Endothelial cell of umbilical vein (primary cell): ENCODE results near the gene TPT1. TPM values are rescaled to one million over a fixed set of nuclear protein-coding genes. Genes with fewer than 3 reads are reported as not detected.

Experiments
- BruUV-seq: library from RNA; stranded (reverse); fragments of 400-500 nt; replicated peaks from 2 replicates; lab custom pipeline; 2021; lab: Mats Ljungman, UMichigan
- CTCF ChIA-PET: fragments of 300-600, 350-600 bp; sonication (Branson Sonifier 250); formaldehyde crosslinking; loops from one replicate; lab custom pipeline; 2021; ENCODE audit warnings: antibody characterized with exemption, inconsistent platforms; lab: Charles Lee
- POLR2A ChIA-PET: fragments of 300-600, 350-600 bp; sonication (Branson Sonifier 250); formaldehyde crosslinking; loops from one replicate; lab custom pipeline; 2021; ENCODE audit warnings: antibody characterized with exemption, inconsistent platforms; lab: Charles Lee
- DNase-seq: peaks from one replicate; pipeline ENCODE4 v3.0.0-alpha.2; 2011; ENCODE audit warnings: low read depth, low spot score
- FAIRE-seq: peaks from 2 replicates; lab custom pipeline; 2011; peaks lifted over from hg19 to GRCh38; lab: Jason Lieb, UNC
- H2AFZ ChIP-seq: 2 replicates; pipeline ENCODE4 v1.6.0; 2012; ENCODE audit warnings: low read depth, low read length, control low read depth, inconsistent platforms
- H3K27ac ChIP-seq: 2 replicates; pipeline ENCODE4 v1.5.1; 2011; ENCODE audit warnings: low read depth, mild to moderate bottlenecking, control low read depth, low read length, moderate library complexity; ENCODE audit not compliant: insufficient read depth
- H3K27me3 ChIP-seq, 2 experiments: 2 replicates each; pipeline versions ENCODE4 v1.6.0 to v1.6.1; 2011; ENCODE audit warnings: low read length in 2 of 2, mixed read lengths in 1 of 2; ENCODE audit not compliant: control insufficient read depth in 2 of 2, insufficient read depth in 2 of 2
- H3K36me3 ChIP-seq, 2 experiments: 2 replicates in 1 of 2; 3 replicates in 1 of 2; pipeline ENCODE4 v1.5.1; 2011; ENCODE audit warnings: low read length in 2 of 2, mild to moderate bottlenecking in 1 of 2, moderate library complexity in 1 of 2; ENCODE audit not compliant: control insufficient read depth in 2 of 2, insufficient read depth in 2 of 2; ENCODE audit errors: extremely low read depth in 1 of 2
- H3K4me1 ChIP-seq: 3 replicates; pipeline ENCODE4 v1.5.1; 2011; ENCODE audit warnings: mild to moderate bottlenecking, low read length; ENCODE audit not compliant: control insufficient read depth, insufficient read depth; ENCODE audit errors: extremely low read depth
- H3K4me2 ChIP-seq: 2 replicates; pipeline ENCODE4 v1.6.1; 2011; ENCODE audit warnings: low read length, control low read depth, mixed read lengths; ENCODE audit not compliant: insufficient read depth
- H3K4me3 ChIP-seq, 3 experiments: fragments of 200-600 bp in 1 of 3; sonication (generic), shearing (Covaris generic) in 1 of 3; replicated peaks in 1 of 3; 2 replicates each; pipeline ENCODE4 v1.5.1; 2011 to 2016; ENCODE audit warnings: control low read depth in 3 of 3, low read length in 3 of 3, mild to moderate bottlenecking in 2 of 3, inconsistent platforms in 1 of 3, low read depth in 1 of 3, moderate library complexity in 1 of 3; ENCODE audit not compliant: insufficient read depth in 1 of 3
- H3K79me2 ChIP-seq: 2 replicates; pipeline ENCODE4 v1.6.0; 2012; ENCODE audit warnings: low read length, inconsistent platforms; ENCODE audit not compliant: control insufficient read depth, insufficient read depth
- H3K9ac ChIP-seq: replicated peaks from 2 replicates; pipeline ENCODE3; 2011; ENCODE audit warnings: low read length, control low read depth; ENCODE audit not compliant: insufficient read depth; ENCODE audit errors: extremely low read depth
- H3K9me1 ChIP-seq: replicated peaks from 3 replicates; pipeline ENCODE4 v1.6.0; 2011; ENCODE audit warnings: mild to moderate bottlenecking, low read length; ENCODE audit not compliant: control insufficient read depth, insufficient read depth; ENCODE audit errors: extremely low read depth
- H3K9me3 ChIP-seq: replicated peaks from 2 replicates; pipeline ENCODE4 v1.5.1; 2012; ENCODE audit warnings: low read length, inconsistent platforms; ENCODE audit not compliant: control insufficient read depth, insufficient read depth
- H4K20me1 ChIP-seq: replicated peaks from 2 replicates; pipeline ENCODE3; 2011; ENCODE audit warnings: mild to moderate bottlenecking, low read length; ENCODE audit not compliant: control insufficient read depth, insufficient read depth; ENCODE audit errors: extremely low read depth
- EZH2 ChIP-seq: IDR thresholded peaks from 2 replicates; pipeline ENCODE4 v1.6.1; 2012; ENCODE audit warnings: borderline replicate concordance, low read depth, mild to moderate bottlenecking, moderate library complexity, low read length, inconsistent platforms; ENCODE audit not compliant: severe bottlenecking
- FOS ChIP-seq: IDR thresholded peaks from 2 replicates; pipeline ENCODE4 v1.6.1; 2011; ENCODE audit warnings: mild to moderate bottlenecking, low read length, moderate library complexity, borderline replicate concordance; ENCODE audit not compliant: insufficient read depth
- GATA2 ChIP-seq: IDR thresholded peaks from 2 replicates; pipeline ENCODE4 v1.7.0; 2011; ENCODE audit warnings: low read depth, mild to moderate bottlenecking, moderate library complexity, mixed read lengths, low read length; ENCODE audit not compliant: insufficient read length, insufficient read depth
- JUN ChIP-seq: IDR thresholded peaks from 2 replicates; pipeline ENCODE4 v1.6.1; 2011; ENCODE audit warnings: borderline replicate concordance, low read depth; ENCODE audit not compliant: insufficient read length, insufficient read depth
- MYC ChIP-seq: IDR thresholded peaks from one replicate; pipeline ENCODE4 v1.6.1; 2011; ENCODE audit warnings: mild to moderate bottlenecking, low read depth, low read length
- POLR2A ChIP-seq: IDR thresholded peaks from 2 replicates; pipeline ENCODE4 v1.6.1; 2012; ENCODE audit warnings: low read depth, mild to moderate bottlenecking, control low read depth, low read length
- POLR2AphosphoS5 ChIP-seq: IDR thresholded peaks from 2 replicates; pipeline ENCODE4 v1.6.1; 2012; ENCODE audit warnings: low read depth, mild to moderate bottlenecking, control low read depth, low read length, moderate library complexity; ENCODE audit not compliant: insufficient read depth
- dilution Hi-C: fragments of 300-500 bp; cut with MboI; formaldehyde crosslinking; loops from one replicate; pipeline ENCODE4 v1.15.0; 2019; ENCODE audit warnings: low sequenced_read_pairs; ENCODE audit not compliant: extremely low pct_ligation_motif_present
- intact Hi-C: fragments of 100-400 bp; cut with micrococcal nuclease; formaldehyde crosslinking; loops from one replicate; pipeline ENCODE4 v1.10.0; 2022
- polyA plus RNA-seq, 4 experiments: library from polyadenylated mRNA; depleted of rRNA in 3 of 4; stranded (reverse) in 3 of 4; unstranded in 1 of 4; fragments of >200 nt; gene quantifications; 2 replicates each; pipeline versions ENCODE4 v1.2.1 to v1.2.3, GENCODE V29; 2011 to 2012; ENCODE audit warnings: missing spikeins in 1 of 4
- total RNA-seq: library from RNA; stranded (reverse); gene quantifications from 2 replicates; pipeline ENCODE4 v1.2.3, GENCODE V29; 2021
- TF ChIP-seq, protein P1 (sequence below): IDR thresholded peaks from 2 replicates; pipeline ENCODE4 v1.6.1; 2011; ENCODE audit not compliant: insufficient read depth, insufficient read length
- TF ChIP-seq, protein P2 (sequence below), 2 donors: IDR thresholded peaks; 1 replicate in 1 of 2; 2 replicates in 1 of 2; pipeline ENCODE4 v1.5.1; 2011; ENCODE audit warnings: low read length in 2 of 2, mild to moderate bottlenecking in 2 of 2, moderate library complexity in 2 of 2, control low read depth in 1 of 2, inconsistent platforms in 1 of 2, low read depth in 1 of 2; ENCODE audit not compliant: insufficient read depth in 1 of 2; ENCODE audit errors: extremely low read depth in 1 of 2

The TPT1 gene
- total and polyA plus RNA-seq, 2 donors (not counting 3 experiments of a cell fraction or from before 2014, with no cell fraction given), result 2,993 to 4,330 TPM

DNA sequence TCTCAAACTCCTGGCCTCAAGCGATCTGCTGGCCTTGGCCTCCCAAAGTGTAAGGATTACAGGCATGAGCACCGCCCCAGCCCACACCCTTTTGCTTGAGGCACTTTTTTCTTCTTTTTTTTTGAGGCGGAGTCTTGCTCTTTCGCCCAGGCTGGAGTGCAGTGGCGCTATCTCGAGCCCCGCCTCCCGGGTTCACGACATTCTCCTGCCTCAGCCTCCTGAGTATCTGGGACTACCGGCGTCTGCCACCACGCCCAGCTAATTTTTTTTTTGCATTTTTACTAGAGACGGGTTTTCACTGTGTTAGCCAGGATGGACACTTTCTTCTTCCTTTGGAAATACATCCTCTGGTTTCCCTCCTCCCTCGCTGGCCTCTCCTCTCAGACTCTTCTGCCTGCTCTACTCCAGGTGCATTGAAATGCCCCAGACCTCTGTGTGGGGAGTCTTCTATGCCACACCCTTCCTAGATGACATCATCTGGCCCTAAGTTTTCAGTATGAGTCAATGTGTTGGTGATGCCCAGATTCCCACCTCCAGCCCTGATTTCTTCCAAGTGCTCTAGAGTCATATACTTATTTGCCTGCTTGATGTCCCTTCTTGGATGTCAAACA is 20.7 kb upstream of the TPT1 start:
- no peaks in the 10 kb centered on the region for H3K4me1 ChIP-seq
- peaks cover 2 to 4% of the 10 kb centered on the region in 2 experiments for H3K36me3 ChIP-seq
- no peak for DNase-seq
- no peak for TF ChIP-seq MYC
- TF ChIP-seq POLR2AphosphoS5, result no peak
- TF ChIP-seq FOS, result peak; percentile 9
- TF ChIP-seq GATA2, result no peak
- TF ChIP-seq, protein P1, sequence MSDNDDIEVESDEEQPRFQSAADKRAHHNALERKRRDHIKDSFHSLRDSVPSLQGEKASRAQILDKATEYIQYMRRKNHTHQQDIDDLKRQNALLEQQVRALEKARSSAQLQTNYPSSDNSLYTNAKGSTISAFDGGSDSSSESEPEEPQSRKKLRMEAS, result no peak
- no peak for TF ChIP-seq JUN
- TF ChIP-seq, protein P2, sequence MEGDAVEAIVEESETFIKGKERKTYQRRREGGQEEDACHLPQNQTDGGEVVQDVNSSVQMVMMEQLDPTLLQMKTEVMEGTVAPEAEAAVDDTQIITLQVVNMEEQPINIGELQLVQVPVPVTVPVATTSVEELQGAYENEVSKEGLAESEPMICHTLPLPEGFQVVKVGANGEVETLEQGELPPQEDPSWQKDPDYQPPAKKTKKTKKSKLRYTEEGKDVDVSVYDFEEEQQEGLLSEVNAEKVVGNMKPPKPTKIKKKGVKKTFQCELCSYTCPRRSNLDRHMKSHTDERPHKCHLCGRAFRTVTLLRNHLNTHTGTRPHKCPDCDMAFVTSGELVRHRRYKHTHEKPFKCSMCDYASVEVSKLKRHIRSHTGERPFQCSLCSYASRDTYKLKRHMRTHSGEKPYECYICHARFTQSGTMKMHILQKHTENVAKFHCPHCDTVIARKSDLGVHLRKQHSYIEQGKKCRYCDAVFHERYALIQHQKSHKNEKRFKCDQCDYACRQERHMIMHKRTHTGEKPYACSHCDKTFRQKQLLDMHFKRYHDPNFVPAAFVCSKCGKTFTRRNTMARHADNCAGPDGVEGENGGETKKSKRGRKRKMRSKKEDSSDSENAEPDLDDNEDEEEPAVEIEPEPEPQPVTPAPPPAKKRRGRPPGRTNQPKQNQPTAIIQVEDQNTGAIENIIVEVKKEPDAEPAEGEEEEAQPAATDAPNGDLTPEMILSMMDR (IDR thresholded peaks at IDR 0.05; ENCODE audit: extremely low read depth in 1 of 2, insufficient read depth in 1 of 2, low read depth in 1 of 2, low read length in 2 of 2), result no peak
- no peak for TF ChIP-seq EZH2
- TF ChIP-seq POLR2A, result no peak
- no peaks in the 10 kb centered on the region for H3K27me3 ChIP-seq
- dilution Hi-C loops, result no loop called here
- H3K79me2 ChIP-seq, result no peaks in the 10 kb centered on the region
- H3K9me1 ChIP-seq, result no peaks in the 10 kb centered on the region
- no peaks in the 10 kb centered on the region for H4K20me1 ChIP-seq
- no peak overlapping the region for H3K9ac ChIP-seq
- no TSS peak for BruUV-seq
- H3K4me2 ChIP-seq, result no peak overlapping the region
- no peak overlapping the region for H2AFZ ChIP-seq
- ChIA-PET POLR2A (no interaction called here), CTCF (no interaction called here)
- no peak overlapping the region for H3K27ac ChIP-seq
- intact Hi-C loops, result no loop called here
- no peak overlapping the region for H3K4me3 ChIP-seq
- FAIRE-seq, result no peak
- no peaks in the 10 kb centered on the region for H3K9me3 ChIP-seq
